ENCODE data around the gene STARD5.

GRCh38 chr15:81273855-81274254 lies 50.1 kb downstream of the STARD5 start:
- TF ChIP-seq EZH2 (IDR thresholded peaks at IDR 0.05; ENCODE audit: insufficient read depth, low read length) (no peak), CTCF (IDR thresholded peaks at IDR 0.05; ENCODE audit: insufficient read depth, low read depth, low read length) (no peak)

Measured in astrocyte (in vitro differentiated cells and primary cell).